PFSK-1 (cell line): ENCODE data around the gene FANCG.

Experiments
- FOXP2 ChIP-seq: optimal IDR thresholded peaks from 2 replicates; pipeline ENCODE3; 2011; ENCODE audit warnings: borderline replicate concordance, control low read depth, inconsistent platforms; ENCODE audit not compliant: insufficient read depth; ENCODE audit errors: extremely low read length, extremely low read depth
- POLR2AphosphoS5 ChIP-seq: IDR thresholded peaks from 2 replicates; pipeline ENCODE4 v1.6.1; 2012; ENCODE audit warnings: low read depth, mild to moderate bottlenecking, control low read depth, low read length, moderate library complexity
- REST ChIP-seq, 2 experiments: IDR thresholded peaks; 2 replicates each; pipeline versions ENCODE4 v1.6.1 to v1.8.0; 2011 to 2012; ENCODE audit warnings: low read depth in 2 of 2, low read length in 2 of 2, control low read depth in 1 of 2, inconsistent platforms in 1 of 2, mild to moderate bottlenecking in 1 of 2, moderate library complexity in 1 of 2; ENCODE audit not compliant: insufficient read depth in 1 of 2
- SIN3A ChIP-seq: IDR thresholded peaks from 2 replicates; pipeline ENCODE4 v1.6.1; 2012; ENCODE audit warnings: mild to moderate bottlenecking, low read length, moderate library complexity, borderline replicate concordance; ENCODE audit not compliant: insufficient read depth
- TAF1 ChIP-seq: IDR thresholded peaks from 2 replicates; pipeline ENCODE4 v1.6.1; 2012; ENCODE audit warnings: low read length, control low read depth, borderline replicate concordance; ENCODE audit not compliant: insufficient read depth

FANCG gene

DNA sequence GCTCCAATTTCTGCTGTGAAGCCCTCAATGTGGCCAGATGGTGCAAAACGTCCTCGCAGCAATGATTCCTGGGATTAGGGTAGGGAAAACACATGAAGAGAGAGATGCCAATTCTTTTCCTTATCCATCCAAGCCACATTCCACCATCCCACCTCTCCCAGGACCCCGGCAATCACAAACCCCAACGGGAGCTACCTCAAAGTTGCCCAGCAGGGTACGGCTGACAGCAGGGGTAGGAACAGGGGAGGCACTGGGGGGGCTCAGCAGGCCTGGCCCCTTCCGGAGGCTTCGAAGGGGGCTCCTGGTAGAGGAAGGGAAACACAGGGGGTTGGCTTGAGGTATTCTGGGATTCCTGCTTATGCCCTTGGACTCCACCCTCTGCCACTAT is 26.6 kb upstream of the FANCG start:
- TF ChIP-seq REST (IDR thresholded peaks at IDR 0.05; ENCODE audit: insufficient read depth in 1 of 2, low read depth in 2 of 2, low read length in 2 of 2) (no peak), POLR2AphosphoS5 (no peak), TAF1 (no peak), FOXP2 (no peak), SIN3A (no peak)

DNA sequence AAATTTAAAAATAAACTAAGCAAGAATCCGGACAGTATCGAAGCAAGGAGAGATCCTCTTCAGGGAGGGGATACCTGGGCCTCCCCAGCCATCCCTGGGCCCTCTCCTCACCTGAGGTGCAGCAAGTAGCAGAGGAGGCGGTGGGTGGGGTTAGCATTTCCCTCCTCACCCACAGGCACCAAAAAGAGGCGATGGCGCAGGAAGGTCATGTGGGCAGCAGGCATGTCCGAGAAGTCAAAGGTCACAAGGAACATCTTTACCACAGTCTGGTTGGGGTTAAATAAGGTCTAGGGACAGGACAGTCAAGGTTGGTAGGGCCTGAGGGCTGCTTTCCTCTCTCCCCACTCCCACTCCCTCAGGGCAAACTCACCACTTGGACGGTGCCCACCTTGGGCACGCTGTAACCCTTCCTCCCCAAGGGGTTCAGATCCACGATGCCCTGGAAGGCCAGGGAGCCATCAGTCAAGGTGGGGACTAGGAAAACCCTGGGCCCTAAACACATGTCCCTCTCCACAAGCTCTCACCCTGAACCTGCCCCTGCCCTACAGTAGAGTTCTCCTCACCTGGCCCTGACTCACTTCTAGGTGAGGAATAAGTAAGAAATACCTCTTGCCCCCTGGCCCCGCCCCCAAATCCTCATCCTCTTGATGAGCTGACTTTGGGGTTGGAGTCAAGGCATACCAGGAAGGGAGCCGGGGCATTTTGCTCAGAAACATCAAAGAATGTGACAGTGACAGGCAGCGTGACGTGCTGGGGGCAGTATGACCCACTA is 26.0 kb upstream of the FANCG start:
- TF ChIP-seq FOXP2 (no peak), TAF1 (no peak), REST (IDR thresholded peaks at IDR 0.05; ENCODE audit: insufficient read depth in 1 of 2, low read depth in 2 of 2, low read length in 2 of 2) (no peak), SIN3A (no peak), POLR2AphosphoS5 (no peak)

- TF ChIP-seq POLR2AphosphoS5 (no peak), FOXP2 (no peak), SIN3A (no peak), TAF1 (no peak), REST (IDR thresholded peaks at IDR 0.05; ENCODE audit: insufficient read depth in 1 of 2, low read depth in 2 of 2, low read length in 2 of 2) (no peak)
Measured at GRCh38 chr9:35105126-35105525, 25.4 kb upstream of the FANCG start.

- TF ChIP-seq SIN3A (no peak), POLR2AphosphoS5 (no peak), TAF1 (no peak), FOXP2 (no peak), REST (IDR thresholded peaks at IDR 0.05; ENCODE audit: insufficient read depth in 1 of 2, low read depth in 2 of 2, low read length in 2 of 2) (no peak)
Measured at GRCh38 chr9:35104586-35104985, 24.8 kb upstream of the FANCG start.

- TF ChIP-seq TAF1 = no peak
- TF ChIP-seq SIN3A = no peak
- TF ChIP-seq REST (IDR thresholded peaks at IDR 0.05; ENCODE audit: insufficient read depth in 1 of 2, low read depth in 2 of 2, low read length in 2 of 2) = no peak
- TF ChIP-seq POLR2AphosphoS5 = no peak
- TF ChIP-seq FOXP2 = no peak
Measured at GRCh38 chr9:35103660-35104191, 24.0 kb upstream of the FANCG start.
